PC-3 (cell line): ENCODE measurements around the gene ZCCHC2.

ENCODE experiments used
- CTCF ChIP-seq: fragments of 300-600 bp; sonication (generic); conservative IDR thresholded peaks from 2 replicates; pipeline ENCODE4 v1.5.1; 2017; ENCODE audit warnings: antibody characterized with exemption, low read depth, mild to moderate bottlenecking, low read length
- EZH2 ChIP-seq: fragments of 300-600 bp; sonication (generic); IDR thresholded peaks from one replicate; pipeline ENCODE4 v1.6.1; 2017; ENCODE audit warnings: antibody characterized with exemption, mild to moderate bottlenecking, low read length; ENCODE audit not compliant: unreplicated experiment
- EZH2phosphoT487 ChIP-seq: fragments of 300-600 bp; sonication (generic); IDR thresholded peaks from 2 replicates; pipeline ENCODE4 v1.6.1; 2018; ENCODE audit warnings: mild to moderate bottlenecking, antibody characterized with exemption, low read length, borderline replicate concordance

- TF ChIP-seq EZH2: no peak
- no peak for TF ChIP-seq CTCF
- no peak for TF ChIP-seq EZH2phosphoT487
These were observed 20.2 kb downstream of the ZCCHC2 start for GRCh38 chr18:62543021-62543420.
